ENCODE results near the gene FIG4.
"Not testable (repeated sequence)": the region's sequence is repeated elsewhere in the genome, so short reads cannot be mapped to it uniquely, and the experiment has no call there.

FIG4 gene

DNA sequence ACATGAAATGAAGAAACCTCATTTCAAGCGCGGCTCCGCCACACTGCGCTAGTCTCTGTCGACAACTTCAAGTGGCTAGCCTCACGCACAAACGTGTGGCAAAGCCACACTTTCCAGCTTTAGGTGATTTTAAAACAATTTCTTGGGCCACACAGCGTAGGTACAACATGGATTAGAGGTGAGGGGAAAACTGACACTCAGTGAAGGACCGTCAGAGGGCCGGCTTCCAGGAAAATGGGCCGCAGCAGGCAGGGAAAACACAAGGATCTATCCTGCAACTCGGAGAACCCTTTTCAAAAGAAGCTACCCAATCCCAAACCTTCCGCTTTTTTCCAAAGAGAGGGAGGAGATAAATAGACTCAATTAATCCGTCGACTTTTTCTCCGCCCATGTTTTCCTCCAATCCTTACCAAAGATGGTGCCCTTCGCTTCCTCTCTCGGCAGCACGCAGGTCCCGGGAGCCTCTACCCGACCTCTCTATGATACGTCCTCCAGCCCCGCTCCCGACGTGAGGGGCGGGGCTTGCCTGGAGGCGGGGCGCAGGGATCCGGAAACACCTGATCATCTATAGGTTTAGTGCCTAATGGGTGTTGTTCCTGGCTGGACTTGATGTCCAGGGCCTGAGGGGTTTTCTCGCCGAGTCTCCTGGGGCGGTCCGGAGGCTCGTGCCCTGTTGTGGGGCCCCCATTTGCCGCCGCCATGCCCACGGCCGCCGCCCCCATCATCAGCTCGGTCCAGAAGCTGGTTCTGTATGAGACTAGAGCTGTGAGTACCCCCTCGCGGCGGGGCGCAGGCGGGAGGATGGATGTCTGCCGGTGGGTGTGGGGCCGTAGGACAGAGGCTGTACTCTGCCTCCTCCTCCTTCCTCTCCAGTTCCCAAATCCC lies at the start of gene FIG4, which contains the start of gene AK9:
FIG4 (plus strand) TSS at position 560 of the 885 bp plus-strand sequence; CDS start at position 700, 140 bp downstream.
AK9 (minus strand) TSS at position 466 of the 885 bp plus-strand sequence. CDS start 15,457 bp downstream, outside the sequence.
- DNase-seq (ENCODE audit: low spot score), result peak; percentile 92

DNA sequence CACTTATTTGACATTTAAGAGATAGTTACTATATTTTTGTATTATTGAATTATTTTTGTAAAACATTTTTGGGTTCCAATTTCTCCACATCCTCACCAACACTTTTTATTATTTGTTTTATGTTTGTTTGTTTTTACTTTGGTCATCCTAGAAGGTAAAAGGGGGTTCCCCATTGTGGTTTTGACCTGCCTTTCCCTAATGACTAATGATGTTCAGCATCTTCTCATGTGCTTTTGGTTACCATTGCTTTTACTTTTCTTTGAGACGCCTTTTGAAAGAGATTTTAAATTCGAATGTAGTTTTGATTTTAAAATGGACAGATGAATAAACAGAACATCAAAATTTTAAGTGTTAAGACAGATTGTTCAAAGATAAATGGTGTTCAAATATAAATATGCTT lies 47.0 kb upstream of the FIG4 start:
- no peak for DNase-seq (ENCODE audit: low spot score)

DNA sequence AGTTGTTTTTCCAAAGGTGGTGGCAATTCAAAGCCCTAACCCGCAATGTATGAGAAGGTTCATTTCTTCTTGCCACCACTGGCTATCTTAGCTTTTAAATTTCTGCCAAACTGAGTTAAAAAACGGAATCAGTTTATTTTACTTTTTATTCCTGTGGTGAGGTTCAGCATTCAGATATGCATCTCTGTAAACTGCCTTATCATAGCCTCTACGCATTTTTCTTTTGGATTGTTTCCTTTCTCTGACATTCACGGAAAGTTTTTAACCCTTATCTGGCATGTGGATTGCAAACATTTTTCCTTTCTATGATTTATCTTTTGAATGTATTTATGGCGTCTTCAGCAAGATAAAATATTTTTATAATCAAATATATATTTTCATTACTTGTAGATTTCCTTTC lies 37.8 kb upstream of the FIG4 start:
- no peak for DNase-seq (ENCODE audit: low spot score)

DNA sequence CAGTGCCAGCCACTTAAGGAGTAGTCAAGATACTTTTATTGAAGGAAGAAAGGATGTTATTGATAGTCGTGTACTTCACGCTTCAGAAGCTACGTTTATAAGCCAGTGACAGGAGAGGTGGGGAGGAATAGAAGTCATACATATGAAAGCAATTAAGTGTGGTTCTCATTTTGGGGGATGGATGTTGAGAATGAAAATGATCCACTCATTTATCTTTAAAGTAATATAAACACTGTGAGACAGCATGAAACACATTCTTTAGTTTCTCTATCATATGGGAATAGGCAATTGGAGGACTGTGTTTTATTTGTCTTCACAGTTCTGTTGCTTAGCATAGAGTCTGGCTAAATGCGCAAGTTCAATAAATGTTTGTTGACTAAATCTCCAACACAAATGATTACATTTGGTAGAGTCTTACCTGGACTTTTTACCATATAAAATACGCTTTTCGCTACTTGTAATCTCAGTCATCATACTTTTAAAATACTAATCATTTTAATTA lies 35.3 kb upstream of the FIG4 start:
- DNase-seq (ENCODE audit: low spot score), result no peak

DNA sequence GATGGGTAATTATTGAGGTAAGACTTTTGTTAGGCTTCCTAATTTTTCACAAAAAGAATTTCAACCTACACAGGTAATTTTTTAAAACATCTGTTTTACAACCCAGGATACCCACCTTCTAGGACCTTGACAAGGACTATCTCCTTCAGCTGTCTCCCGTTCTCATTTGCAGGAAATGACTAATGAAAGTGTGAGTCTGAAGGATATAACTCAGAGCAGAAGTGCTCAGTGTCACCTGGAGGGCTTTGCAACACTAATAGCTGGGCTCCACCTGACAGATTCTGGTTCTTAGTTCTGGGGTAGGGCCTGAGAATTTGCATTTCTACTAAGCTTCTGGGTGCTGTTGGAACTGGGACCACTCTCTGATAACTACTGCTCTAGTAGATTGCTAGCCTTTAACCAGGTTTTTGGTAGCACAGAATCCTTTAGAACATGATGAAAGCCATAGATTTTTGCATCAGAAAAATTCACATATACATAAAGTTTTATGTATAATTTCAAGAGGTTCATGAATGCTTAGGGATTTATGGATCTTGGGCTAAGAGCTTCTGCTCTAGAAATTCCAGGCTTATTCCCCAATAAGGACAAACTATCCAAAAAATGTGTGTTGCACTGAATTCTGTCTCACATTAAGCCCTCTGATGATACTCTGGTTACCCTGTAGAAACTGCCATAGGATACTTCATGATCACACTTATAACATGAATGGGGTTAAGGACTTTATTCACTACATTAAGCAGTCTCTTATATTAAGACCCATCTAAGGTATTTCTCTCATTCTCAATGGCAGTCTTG lies 30.4 kb upstream of the FIG4 start:
- DNase-seq (ENCODE audit: low spot score), result no peak

DNA sequence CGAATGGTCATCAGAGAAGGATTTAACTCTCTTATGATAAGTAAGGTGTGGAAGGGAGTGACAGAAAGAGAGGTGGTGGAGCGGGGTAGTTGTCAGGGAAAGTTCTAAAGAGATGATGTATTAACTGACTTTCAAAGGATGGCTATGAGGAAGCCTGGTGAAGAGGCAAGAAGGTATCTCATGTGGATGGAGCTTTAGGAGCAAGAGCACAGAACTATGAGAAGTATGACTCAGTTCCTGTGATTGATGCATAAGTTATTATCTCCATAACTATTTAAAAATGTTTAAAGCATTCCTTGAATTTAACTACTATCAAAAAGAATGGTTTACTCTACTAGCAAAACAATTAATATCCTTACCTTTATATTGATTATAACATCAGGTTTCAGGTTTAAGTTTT lies 28.9 kb upstream of the FIG4 start:
- DNase-seq (ENCODE audit: low spot score), result no peak

DNA sequence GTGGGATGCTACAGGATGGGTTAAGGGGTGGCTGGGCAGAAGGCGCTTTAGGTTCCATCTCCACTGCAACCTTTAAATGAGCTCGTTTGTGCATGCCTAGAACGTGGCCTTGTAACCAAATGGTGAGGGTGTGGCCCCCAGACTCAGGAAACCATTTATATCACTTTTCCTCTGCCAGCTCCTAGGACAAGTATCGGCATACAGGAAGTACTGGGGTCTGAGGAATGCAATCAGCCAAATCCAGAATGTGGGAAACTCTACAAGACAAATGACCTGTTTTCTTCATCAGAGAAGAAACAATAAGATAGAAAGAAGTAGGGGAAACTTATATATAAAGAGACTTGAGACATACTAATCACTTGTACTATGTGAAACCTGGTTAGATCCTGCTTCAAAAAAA lies 21.3 kb upstream of the FIG4 start:
- no peak for DNase-seq (ENCODE audit: low spot score)

DNA sequence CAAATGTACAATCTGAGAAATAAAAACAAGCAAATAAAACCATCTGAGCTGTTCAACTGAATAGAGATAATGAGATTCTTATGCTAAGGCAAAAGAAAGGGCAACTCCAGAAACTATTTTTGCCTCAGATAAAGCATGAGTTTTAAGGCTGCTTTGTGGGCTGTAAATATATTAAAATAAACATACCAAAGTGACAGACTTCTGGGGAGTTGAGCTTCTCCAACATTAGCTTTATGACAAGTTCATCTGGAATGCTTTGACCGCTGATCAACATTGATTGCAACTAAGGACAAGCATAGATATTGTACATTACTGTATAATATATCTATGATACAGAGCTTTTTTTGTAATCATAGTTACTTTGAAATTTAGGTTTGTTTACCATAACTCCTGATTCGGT lies 19.4 kb upstream of the FIG4 start:
- DNase-seq (ENCODE audit: low spot score), result no peak

DNA sequence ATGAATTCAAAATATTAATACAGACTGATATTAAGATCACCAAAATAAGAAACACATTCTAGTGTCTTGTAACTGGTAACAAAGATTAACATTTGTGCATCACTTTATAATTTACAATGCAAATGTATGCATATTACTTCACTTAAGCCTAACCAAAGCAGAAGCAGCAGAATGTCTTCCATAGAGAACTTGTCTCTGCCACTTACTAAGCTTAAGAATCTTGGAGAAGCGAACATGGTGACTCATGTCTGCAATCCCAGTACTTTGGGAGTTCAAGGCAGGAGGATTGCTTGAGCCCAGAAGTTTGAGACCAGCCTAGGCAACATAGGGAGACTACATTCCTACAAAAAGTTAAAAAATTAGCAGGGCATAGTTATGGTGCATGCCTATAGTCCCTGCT lies 18.9 kb upstream of the FIG4 start:
- DNase-seq (ENCODE audit: low spot score), result no peak

DNA sequence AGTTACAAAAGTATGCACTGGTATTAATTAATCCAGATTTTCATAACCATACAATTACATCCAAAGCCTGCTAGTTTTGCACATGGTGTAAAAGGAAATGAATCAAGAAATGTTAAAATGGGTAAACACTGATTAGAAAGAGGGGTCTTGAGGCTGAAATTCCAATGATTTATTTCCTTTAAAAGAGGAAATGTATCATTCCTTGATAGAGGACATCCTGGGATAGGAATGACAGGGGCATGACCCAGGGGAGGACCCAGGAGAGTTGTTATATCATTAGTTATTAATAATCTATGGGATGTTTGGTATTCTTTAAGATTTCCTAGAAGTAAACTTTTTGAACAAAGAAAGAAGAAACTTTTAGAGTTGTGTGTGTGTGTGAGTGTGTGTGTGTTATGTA lies 18.3 kb upstream of the FIG4 start:
- no peak for DNase-seq (ENCODE audit: low spot score)

DNA sequence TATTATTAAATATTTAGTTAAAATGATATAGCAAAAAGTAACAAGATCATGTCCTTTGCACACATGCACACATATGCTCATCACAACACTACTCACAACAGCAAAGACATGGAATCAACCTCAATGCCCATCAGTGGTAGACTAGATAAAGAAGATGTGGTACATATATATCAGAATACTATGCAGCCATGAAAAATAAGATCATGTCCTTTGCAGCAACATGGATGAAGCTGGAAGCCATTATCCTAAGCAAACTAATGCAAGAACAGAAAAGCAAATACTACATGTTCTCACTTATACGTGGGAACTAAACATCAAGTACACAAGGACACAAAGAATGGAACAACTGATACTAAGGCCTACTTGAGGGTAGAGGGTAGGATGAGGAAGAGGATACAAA lies 14.4 kb upstream of the FIG4 start:
- no peak for DNase-seq (ENCODE audit: low spot score)

DNA sequence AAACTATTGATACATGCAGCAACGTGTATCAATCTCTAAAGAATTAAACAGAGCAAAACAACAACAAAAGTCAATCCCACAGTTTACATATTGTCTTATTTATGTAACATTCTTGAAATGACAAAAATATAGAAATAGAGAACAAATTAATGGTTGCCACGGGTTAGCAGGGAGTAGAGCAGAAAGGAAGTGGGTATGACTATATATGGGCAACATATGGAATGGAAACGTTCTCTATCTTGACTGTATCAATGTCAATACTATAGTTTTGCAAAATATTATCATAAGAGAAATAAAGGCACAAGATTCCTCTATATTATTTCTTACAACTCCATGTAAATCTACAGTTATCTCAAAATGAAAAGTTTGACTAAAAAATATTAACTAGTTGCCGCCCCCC lies 12.9 kb upstream of the FIG4 start:
- DNase-seq (ENCODE audit: low spot score), result no peak

DNA sequence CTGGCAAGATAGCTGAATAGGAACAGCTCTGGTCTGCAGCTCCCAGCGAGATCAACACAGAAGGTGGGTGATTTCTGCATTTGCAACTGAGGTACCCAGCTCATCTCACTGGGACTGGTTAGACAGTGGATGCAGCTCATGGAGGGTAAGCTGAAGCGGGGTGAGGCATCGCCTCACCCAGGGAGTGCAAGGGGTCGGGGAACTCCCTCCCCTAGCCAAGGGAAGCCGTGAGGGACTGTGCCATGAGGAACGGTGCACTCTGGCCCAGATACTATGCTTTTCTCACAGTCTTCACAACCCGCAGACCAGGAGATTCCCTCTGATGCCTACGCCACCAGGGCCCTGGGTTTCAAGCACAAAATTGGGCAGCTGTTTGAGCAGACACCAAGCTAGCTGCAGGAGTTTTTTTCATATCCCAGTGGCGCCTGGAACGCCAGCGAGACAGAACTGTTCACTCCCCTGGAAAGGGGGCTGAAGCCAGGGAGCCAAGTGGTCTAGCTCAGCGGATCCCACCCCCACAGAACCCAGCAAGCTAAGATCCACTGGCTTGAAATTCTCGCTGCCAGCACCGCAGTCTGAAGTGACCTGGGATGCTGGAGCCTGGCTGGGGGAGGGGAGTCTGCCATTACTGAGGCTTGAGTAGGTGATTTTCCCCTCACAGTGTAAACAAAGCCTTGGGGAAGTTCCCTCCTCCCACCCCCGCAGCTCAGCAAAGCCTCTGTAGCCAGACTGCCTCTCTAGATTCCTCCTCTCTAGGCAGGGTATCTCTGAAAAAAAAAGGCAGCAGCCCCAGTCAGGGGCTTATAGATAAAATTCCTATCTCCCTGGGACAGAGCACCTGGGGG lies 12.2 kb upstream of the FIG4 start:
- not testable (repeated sequence) for DNase-seq (ENCODE audit: low spot score)

DNA sequence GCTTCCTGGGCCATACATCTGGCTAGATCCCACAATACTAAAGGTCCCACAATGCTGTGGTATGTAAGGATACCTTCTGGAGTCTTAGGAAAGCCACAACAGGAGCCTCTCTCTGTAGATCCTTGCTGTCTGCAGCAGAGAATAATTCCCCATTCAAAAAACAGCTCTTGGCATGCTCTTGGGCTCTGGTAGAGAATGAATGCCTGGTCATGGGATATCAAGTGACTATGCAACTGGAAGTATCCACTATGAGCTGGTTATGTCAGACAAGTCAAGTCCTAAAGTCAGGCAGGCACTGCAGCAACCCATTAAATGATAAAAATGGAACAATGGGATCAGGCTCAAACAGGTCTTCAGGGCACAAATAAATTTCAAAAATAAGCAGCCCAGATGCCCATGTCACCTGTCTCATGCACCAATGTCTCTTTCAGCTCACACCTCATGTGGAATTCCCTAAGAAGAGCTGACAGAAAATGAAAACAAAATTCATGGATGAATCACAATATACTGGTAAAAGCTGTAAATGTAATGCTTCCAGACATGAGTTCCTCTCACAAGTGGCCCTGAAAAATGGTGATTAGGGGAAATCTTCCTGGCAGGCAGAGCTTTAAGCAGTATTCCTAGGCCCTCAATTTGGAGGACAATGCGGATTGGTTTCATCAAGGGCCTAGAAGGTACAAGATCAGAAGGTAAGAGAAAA lies 4.4 kb upstream of the FIG4 start:
- no peak for DNase-seq (ENCODE audit: low spot score)

DNA sequence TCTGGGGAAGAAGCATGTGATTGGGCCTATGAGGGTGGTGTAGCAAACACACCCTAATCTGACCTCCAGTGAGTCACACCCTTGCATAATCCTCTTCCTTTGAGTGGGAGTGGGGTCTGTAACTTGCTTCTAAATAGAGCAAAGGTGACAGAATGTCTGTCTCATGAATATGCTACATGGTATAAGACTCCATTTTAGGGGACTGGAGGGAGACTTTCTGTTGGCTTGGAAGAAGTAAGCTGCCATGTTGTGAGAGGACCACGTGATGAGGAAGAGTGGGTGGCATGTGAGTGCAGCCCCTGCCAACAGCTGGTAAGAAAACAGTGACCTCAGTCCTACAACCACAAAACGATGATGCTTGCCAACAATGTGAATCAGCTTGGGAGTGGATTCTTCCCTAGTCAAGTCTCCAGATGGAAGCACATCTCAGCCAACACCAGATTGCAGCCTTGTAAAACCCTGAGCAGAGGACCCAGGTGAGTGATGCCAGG lies 3.8 kb upstream of the FIG4 start:
- DNase-seq (ENCODE audit: low spot score), result no peak

DNA sequence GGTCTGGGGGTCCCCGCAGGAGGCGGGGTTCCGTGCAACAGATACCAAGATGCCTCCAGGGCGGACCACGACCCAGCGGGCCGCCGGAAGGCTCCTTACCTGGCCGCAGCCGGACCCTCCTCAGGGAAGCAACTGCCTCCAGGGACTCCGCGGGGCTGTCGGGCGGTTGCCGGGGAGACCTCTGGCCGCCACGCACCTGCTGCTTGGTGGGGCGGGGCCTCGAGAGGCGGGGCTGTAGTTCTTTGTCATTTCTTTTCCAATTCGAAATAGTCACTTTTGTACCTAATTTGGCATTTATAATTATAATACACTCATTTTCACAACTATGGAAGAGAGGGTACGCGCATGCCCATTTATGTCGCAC lies 741 bp upstream of the FIG4 start:
- peak; percentile 66 for DNase-seq (ENCODE audit: low spot score)

DNA sequence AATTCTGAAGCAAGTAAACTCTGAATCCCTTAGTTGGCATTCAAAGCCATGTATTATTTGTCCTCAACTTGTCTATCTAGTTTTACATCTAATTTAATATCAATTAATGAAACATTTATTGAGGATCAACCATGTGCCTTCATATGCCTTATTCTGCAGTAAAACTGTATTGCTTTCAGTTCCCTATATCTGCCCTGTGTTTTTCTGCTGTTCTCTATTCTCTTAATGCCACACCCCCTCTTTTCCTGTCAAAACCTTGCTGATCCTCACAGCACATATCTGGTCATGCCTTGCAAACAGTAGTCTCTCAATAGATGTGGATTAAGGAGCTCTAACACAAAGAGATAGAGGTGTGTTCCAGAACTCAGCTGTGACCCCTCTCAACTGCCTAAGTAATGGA lies 2.0 kb downstream of the FIG4 start:
- DNase-seq (ENCODE audit: low spot score), result peak; percentile 52

DNA sequence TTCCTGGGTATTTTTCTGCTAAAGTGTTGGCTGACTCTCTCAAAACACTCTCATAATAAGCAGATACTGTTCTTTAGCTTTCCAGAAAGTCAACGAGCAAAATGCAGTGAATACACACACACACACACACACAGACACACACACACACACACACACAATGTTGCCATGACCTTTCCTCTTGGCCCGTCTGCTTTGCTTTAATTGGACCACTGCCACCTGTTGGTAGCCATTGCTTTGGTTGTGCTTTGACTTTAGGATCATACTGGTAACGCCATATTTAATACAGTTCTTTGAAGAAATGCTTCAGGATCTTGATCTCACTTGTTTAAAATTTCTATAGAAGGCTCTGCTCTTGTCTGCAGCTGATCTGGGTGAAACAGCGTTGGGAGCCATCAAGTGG lies 4.4 kb downstream of the FIG4 start:
- peak; percentile 53 for DNase-seq (ENCODE audit: low spot score)

DNA sequence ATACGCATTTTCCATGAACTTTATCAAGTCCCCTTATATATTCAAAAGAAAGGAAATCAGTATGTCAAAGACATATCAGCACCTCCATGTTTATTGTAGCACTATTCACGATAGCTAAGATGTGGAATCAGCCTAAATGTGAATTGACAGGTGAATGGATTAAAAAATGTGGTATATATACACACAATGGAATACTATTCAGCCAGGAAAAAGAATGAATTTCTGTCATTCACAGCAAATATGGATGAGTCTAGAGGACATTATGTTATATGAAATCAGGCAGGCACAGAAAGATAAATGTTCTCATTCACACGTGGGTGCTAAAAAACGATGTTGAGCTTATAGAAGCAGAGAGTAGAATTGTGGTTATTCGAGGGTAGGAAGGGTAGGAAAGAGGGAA lies 5.3 kb downstream of the FIG4 start:
- DNase-seq (ENCODE audit: low spot score), result no peak

DNA sequence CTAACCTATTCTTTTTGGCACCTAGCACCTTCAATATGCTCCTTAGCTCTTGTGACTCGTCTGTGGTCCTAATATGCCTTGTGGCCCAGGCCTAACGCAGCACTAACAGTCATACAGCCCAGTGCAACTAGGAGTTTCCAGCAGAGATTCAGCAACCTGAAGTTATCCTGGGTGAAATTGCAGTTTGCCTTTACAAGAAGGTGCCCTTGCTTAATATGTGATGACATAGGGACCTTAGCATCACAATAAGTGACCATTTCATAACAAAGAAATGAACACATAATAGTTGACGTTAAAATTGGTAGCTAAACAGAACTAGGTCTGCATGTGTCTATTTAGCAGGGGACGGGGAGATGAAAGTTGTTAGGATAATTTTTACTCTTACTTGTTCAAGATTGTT lies 10.1 kb downstream of the FIG4 start:
- DNase-seq (ENCODE audit: low spot score), result no peak

DNA sequence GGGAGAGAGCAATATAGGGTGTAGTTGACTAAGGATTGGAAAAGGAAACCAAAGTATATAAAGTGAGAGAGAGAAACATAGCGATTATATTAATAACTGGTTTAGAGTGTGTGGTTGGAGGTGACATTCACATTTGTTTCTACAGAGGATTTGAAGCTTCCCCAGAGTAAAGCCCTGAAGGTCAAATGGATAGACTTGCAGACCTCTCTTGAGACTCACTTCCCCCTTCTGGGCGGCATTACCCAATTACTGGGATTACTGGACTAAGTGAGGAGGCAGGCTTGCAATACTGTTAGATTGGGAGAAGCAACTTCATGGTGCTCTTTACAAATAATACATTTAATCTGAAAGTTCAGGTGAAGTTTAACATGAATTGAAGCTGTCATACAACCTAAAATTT lies 10.7 kb downstream of the FIG4 start:
- no peak for DNase-seq (ENCODE audit: low spot score)
